HG03469 (cell line): ENCODE results near the gene LLGL2.

Experiments used
- ATAC-seq: cut with Tn5 transposase; IDR thresholded peaks from one replicate; pipeline ENCODE4 v1.9.1; 2021; ENCODE audit warnings: mild to moderate bottlenecking, moderate library complexity, moderate number of reproducible peaks; ENCODE audit not compliant: unreplicated experiment

The LLGL2 gene

DNA sequence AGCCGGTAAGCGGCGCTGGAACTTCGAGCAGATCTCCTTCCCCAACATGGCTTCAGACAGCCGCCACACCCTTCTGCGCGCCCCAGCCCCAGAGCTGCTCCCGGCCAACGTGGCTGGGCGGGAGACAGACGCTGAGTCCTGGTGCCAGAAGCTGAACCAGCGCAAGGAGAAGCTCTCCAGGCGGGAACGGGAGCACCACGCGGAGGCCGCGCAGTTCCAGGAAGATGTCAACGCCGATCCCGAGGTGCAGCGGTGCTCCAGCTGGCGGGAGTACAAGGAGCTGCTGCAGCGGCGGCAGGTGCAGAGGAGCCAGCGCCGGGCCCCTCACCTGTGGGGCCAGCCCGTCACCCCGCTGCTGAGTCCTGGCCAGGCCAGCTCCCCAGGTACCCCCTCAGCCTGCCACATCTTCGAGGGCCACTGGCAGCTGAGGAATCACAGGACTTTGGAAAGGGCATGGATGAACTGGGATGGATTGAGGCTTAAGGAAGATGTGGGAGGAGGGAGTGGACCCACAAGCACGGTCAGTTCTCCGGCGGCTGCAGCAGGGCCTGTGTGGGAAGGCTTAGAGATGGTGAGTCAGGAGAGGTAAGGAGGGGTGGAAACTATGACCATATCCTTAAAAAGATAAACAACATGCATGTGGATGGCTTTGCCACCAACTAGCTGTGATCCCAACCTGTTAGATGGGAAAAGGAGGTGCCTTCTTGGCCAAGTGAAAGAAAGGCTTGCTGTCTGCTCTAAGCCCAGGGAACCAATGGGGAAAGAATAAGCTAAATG is 3.4 kb upstream of the LLGL2 start:
- ATAC-seq: no peak

DNA sequence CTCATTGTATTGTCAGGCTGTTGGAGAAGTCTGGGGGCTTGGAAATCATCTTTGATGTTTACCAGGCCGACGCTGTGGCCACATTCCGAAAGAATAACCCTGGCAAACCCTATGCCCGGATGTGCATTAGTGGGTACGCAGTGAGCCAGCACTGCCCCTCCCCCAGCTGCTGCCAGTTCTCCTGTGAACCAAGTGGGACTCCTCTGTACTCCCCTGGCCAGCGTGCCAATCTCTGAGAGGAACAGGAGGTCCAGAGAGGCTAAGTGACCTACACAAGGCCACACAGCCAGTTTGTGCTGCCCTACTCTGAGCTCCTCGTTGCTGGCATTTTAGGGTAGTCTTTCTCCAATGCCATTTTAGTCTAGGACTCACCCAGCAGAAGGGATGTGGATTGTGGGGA is 1.9 kb upstream of the LLGL2 start:
- no peak for ATAC-seq

DNA sequence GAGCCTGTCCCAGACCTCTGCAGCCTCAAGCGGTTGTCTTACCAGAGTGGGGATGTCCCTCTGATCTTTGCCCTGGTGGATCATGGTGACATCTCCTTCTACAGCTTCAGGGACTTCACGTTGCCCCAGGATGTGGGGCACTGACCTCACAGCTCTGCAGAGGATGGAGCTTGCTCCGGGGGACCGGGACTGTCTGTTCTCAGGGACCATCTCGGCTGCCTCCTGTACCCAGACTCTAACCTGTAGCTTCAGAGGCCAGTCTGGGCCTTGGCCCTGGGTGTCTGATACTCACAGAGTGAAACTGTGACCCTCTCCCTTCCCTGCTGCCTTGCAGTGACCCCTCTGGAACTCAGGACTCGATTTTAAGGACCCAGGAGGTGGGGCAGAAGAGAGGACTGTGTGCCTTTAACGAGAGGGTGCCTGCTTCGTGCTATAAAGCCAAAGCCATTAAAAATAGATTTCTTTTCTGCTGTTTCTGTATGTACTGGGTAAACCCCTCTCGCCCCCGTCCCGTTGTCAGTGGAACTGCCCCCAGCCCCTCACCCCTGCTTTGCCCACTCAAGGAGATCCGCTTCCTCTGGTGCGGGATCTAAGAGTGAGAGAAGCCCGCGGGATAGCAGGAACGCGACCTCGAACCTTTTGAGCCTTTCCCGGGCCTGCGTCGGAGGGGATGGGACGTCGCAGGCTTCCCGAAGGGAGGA is 1.1 kb upstream of the LLGL2 start:
- ATAC-seq: no peak

DNA sequence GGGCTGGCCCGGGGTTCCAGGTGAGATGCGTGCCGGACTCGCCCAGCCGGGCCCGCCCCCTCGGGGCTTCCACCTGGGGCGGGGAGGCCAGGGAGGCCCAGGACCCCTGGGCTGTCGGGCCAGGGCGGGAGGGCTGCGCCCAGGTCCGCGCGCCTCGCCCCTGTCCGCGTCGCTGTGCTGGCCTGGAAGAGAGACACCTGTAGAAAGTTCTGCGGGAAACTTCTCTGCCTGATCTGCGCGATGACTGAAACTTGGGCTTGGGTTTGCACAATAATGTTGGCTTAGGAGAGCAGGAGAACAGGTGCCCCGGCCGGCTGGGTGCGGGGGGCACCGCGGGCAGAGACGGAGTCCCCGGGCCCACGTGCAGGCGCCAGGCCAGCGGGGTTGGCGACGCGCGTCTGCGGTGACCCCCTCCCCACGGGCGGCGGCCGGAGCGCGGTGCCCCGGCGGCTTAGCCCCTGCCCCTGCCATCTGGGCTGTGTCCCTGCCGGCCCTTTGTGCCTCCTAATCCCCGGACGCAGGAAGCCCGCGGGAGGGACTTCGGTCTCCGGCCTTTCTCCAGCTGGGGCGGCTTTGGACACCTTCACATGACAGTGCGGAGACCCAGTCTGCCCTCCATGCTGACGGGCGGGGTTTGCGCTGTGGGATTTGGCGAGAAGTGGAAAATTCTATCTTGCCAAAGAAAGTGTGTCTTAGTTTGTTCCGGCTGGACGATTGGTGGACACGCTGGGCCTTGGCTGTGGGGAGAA is 483 bp downstream of the LLGL2 start:
- no peak for ATAC-seq

DNA sequence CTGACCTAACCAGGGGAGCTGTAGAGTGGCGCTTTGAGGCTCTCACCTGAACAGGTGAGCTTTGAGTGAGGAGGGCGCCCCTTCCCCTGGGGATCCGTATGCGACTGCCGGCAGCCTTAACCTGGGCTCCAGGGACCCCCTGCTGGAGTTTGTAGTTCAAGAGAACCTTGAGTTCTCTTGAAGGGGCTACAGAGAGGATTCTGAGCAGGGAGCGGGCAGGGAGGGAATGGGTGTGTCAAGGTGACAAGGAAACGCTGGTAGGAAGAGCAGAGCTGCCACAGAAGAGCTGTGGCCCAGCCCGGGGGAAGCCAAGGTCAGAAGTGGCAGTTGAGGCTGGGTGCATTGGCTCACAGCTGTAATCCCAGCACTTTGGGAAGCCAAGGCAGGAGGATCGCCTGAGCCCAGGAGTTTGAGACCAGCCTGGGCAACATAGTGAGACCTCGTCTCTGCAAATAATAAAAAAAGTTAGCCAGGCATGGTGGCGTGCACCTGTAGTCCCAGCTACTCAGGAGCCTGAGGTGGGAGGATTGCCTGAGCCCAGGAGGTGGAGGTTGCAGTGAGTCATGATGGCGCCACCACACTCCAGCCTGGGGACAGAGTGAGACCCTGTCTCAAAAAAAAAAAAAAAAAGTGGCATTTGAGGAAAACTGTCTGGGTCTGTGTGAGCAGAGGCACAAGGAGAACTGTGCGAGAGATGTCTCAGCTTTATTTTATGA is 1.2 kb downstream of the LLGL2 start:
- no peak for ATAC-seq

DNA sequence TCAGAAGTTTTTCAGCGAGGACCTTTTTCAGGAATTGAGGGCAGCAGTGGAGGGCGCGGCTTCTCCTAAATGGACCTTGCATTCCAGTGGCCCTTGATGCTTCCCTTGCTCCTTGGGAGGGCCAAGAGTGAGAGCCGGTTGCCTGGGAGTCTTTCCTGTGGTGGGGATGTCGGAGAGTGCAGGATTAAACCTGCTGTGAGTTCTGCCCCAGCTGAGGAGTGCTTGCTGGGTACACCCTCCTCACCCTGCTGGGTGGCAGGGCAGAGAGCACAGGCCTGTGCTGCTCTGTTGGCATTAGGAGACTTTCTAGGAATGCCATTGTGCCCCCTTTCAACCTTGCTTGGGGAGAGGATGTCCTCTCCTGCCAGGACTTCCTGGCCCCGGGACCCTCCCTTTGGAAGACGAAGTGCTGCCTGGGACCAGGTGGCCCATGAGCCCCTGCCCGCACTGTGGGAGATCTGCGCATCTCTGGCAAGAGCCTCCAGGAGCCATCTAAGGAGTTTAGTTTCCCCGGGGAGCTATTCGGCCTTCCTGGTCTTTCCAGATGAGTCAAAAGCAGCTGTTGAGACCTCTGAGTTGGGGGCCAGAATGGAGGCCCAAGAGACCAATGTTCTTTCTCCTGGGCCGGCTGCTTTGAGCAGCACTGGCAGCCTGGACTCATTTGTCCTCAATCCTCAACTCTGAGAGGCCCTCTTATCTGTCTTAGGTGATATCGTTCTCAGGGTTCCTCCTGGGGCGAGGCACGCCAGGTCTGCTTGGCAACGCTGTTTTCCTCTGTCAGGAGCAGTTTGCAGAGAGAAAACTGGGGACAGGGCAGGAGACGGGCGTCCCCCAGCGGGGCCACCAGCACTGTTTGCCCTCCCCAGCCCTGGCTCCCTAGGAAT is 5.6 kb downstream of the LLGL2 start:
- ATAC-seq: no peak

DNA sequence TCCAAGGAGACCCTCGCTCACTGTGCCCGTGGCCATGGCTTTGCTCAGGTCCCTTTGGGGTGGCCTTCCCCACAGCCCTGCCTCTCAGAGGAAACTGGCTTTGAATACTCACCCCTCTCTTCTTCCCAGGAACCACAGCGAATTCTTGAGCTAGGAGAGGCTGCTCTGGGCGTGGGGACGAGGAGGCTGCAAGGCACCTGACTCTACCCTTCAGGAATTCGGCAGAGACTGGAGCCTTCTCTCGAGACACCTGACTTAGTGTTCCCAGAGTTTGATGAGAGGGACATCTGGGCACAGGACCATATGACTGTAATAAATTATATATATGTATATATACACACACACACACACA is 6.2 kb downstream of the LLGL2 start:
- ATAC-seq: no peak

DNA sequence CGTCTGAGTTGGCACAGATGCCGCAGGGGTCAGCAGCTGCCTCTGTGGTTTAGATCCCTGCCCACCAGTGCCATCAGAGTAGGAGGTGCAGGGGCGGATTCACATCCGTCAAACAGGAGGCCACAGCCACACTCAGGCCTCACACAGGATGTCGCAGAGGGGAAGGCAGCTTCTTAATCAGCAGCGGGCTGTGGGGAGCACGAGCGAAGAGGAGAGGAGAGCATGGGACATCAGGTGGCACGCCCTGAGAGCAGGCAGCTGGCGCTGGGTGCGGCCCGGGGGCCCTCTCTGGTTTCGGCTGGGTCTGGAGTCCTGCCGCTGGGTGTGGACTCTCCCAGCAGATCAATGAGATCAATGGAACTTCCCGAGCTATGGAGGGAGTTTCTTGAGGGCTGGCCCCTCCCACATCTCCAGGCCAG is 9.6 kb downstream of the LLGL2 start:
- no peak for ATAC-seq

DNA sequence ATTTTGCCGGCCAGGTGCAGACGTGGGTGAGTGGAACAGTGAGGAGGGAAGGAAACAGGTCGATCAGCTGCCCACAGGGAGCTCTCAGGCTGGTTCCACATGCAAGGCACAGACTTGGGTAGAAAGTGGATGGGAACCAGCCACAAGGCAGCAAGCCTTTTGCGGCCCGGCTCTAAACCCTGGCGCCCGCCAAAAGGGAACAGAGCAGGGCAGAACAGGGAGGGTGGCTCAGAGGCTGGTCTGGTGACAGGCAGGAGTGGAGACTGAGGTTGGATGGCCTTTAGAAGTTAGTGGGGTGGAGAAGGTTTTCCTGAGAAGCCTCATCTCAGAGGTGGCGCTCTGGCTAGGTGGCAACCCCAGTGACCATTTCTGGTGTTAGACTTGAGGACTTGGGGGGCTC is 10.4 kb downstream of the LLGL2 start:
- ATAC-seq: no peak

DNA sequence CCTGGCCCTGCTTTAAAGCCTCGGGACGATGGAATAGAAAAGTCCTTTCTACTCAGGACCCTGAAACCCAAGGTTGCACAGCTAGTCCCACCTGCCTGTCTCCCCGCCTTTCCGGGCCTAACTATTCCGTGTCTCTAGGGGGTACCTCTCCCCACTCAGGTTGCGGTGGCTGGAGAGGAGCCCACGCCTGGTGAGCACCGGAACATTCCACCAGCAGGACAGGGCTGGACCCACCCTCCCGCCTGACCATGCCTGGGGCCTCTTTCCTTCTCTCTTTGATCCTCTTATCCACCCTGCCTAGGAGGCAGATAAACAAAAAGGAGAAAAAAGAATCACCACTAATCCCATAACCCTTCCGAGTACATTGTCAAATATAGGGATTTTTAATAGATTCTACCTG is 10.9 kb downstream of the LLGL2 start:
- no peak for ATAC-seq

DNA sequence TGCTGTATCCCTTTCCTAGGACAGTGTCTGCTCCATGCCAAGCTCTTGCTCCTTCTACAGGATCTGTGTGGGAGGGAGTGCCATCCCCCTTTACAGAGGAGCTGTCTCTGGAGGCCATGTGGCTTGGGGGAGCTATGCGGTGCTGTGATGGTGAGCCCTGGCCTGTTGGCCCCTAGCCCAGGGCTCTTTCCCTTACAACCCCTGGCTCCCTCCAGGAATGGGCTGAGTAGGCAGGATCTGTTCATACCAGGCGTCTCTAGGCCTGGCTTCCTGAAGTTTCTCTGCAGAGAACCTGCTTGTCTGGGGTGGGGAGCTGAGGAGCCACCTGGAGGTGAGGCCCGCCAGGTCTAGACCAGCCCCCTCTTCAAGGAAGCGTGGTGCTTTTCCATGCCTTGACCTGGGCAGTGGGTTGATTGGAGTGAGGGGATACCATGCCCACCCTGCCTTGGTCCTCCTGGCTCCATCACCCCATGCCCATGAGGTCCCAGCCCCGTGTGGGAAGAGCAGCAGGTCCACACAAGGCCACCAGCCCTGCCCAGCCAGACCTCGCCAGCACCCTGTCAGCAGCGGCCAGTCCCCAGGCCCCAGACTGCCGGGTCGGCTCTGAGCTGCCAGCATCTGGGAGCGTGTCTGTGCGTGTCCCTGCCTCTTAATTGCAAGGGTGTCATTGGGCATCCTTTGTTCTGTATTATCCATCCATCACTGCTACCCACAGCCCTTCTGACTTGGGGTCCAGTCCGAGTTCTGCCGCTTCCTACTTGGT is 14.7 kb downstream of the LLGL2 start:
- ATAC-seq: no peak

DNA sequence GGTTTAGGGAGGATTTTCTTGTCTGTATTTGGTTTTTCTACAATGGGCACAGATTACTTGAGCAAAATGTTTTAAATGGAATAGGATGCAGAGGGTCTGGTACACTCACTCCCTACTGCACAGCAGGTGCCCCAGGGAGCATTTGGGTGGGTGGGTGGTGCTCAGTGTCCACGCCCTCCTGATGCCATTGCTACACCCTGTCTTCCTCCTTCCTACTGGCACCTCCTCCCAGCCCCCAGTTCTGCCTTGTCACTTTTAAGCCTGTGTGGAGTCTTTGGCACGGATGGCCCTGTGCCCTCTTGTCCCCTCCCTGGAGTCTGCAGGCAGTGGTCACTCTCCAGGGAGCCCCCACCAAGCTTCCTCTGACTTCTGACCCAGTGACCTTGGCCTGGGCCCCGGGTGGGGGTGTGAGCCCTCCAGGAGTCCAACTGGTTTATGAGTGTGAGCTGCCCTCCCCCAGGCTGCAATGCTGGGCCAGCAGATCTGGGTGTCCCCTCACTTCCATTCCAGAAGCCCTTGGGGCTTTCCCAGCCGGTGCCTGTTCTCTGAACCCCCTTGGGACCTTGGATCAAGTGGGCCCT is 15.5 kb downstream of the LLGL2 start:
- no peak for ATAC-seq

DNA sequence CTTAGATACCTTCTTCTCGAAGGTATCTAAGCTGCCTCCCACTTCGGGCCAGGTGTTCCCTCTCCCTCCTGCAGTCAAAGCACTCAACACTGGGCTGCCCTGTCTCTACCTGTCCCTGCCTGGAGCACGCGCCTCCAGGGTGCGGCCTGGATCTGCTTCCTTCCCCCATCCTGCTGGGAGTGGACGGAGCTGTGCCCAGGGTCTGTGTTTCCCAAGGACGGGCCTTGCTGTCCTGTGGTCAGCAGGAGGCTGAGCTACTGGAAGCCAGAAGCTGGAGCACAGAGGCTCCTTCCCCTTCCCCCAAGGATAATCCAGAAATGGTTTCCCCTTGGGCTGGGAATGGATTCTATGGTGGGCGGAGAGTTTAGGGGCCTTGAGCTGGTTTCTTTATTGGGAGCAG is 16.7 kb downstream of the LLGL2 start:
- ATAC-seq: no peak

DNA sequence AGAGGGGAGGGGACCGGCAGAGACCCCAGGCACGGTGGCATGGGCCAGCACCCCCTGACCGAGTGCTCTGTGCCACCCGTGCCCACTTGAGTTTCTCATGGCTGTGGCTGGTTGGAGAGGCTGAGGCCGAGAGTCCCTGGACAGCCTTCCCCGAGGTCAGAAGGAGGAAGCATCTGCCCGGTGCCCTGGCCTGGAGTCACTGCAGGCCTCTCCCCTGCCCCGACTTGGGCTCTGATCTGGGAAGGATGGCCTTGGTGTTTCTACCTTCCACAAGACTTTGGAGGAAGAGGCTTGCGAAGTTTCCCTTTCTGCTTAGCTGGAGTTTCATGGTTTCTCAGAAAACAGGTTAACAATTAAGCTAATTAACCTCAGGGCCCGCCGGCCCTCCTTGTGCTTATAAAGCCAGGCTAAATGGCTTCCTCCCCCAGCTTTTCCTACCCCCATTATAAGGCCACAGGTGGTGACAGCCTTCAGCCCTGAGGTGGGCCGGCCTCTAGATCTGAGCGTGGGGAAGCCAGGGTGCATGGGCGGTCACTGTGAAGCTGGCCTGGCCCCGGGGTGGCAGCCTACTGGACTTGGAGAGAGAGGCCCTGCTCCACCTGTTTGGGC is 17.3 kb downstream of the LLGL2 start:
- ATAC-seq: no peak

DNA sequence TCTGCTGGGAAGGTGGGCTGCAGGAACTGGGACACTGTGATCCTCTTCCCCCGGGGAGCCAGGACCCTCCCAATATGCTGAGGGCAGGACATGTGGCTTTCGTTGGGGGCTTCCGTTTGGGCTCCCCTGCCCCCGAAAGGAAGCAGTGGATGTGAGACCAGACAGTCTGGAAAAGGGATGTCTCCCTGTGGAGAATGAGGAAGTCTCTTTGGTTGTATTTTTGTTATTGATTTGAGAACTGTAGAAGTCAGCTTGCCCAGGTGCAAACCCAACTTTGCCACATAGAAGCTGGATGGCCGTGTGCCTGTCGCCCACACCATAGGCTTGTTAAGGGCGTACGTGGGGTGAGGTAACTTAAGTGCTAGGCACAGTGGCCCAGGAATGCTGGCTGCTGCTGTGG is 18.8 kb downstream of the LLGL2 start:
- no peak for ATAC-seq

DNA sequence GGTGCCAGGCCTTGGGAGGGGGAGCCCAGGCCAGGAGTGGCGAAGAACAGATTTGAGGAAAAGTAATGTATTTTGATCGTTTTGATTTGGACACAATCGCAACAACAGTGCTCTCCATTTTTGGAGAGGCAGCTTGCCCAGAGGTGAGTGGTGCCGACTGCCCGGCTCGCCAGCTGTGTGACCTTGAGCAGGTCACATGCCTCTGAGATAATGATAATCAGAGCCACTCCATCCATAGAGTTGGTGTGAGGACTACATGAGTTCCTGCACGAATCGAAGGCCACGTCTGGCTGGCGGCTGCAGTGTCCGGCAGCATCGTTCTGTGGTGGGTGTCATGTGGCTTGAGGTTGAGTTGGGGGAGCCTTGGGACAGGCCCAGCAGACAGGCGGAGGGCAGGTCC is 20.7 kb downstream of the LLGL2 start:
- ATAC-seq: no peak

DNA sequence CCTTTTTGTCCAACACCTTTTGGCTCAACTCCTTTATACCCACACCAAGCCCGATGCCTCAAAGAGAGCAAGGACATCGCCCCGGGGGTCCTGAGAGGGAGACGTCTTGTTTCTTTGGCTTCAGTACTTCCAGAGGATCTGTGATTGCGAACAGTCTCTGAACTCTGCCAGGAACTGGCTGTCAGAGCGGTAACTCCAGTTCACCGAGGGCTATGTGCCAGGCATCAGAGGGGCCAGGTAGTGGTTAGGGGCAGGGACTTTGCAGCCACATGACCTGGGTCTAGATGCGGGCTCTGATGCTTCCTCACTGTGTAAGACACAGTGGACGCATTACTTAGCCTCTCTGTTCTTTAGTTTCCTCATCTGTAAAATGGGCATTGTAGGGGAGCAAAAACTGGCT is 21.6 kb downstream of the LLGL2 start:
- no peak for ATAC-seq

DNA sequence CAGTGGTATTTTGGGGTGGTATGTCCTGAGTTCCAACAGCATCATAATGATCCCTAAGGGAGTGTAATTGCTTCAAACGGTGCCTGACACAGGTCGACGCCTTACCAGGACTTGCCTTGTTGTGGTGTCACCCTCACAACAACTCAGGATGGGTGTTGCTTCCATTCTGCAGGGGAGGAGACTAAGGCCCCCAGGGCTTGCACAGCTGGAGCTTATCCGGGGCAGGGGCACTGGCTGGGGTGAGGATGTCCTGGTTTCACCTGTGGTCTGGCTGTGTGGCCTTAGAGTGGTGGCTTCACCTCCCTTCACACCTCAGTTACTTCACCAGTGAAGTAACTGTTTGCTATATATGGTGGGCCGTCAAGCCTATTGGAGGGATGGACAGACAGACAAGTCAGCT is 23.3 kb downstream of the LLGL2 start:
- no peak for ATAC-seq
